Right lobe of liver (tissue), 4 donors: ENCODE measurements around the gene CENPS.

Source experiments
- CTCF ChIP-seq, 4 donors: fragments of 200-600 bp in 3 of 4; fragments of 450-650 bp in 1 of 4; IDR thresholded peaks; one replicate each; pipeline versions ENCODE4 v1.5.1 to v1.8.0; 2016 to 2022; ENCODE audit warnings: antibody characterized with exemption in 4 of 4, mild to moderate bottlenecking in 2 of 4
- POLR2A ChIP-seq: fragments of 450-650 bp; IDR thresholded peaks from one replicate; pipeline ENCODE4 v1.6.1; 2017; ENCODE audit warnings: antibody characterized with exemption, mild to moderate bottlenecking
- donor health status: DM: no; HTN: no; CAD: no.
- donor health status: DM: no; HTN: no; CAD: no.
- donor health status: DM: no; HTN: yes; CAD: no.

GRCh38 chr1:10437052-10437451 is 6.8 kb downstream of the CENPS start:
- TF ChIP-seq CTCF (IDR thresholded peaks at IDR 0.05) (no peak), POLR2A (no peak)
